ENCODE data around the gene VSIG8. TPM values are rescaled to one million over a fixed set of nuclear protein-coding genes. Genes with fewer than 3 reads are reported as not detected.
A peak's percentile ranks its signal among the peaks of the same experiment; 100 is the strongest.
"Not testable (repeated sequence)": the region's sequence is repeated elsewhere in the genome, so short reads cannot be mapped to it uniquely, and the experiment has no call there.

Gene VSIG8, protein sequence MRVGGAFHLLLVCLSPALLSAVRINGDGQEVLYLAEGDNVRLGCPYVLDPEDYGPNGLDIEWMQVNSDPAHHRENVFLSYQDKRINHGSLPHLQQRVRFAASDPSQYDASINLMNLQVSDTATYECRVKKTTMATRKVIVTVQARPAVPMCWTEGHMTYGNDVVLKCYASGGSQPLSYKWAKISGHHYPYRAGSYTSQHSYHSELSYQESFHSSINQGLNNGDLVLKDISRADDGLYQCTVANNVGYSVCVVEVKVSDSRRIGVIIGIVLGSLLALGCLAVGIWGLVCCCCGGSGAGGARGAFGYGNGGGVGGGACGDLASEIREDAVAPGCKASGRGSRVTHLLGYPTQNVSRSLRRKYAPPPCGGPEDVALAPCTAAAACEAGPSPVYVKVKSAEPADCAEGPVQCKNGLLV
- under 1 TPM in 1 of 2 experiments, not detected in 1; 0.11 TPM for total RNA-seq

GRCh38 chr1:159862557-159862956 is at the start of gene VSIG8:
VSIG8 (minus strand) TSS chr1:159862657; CDS start chr1:159862521, 136 bp downstream.
- Mint-ChIP-seq H3K4me3 (no peak within 1 kb of the TSS), H3K4me1 (peaks cover 12% of the 10 kb centered on the region), H3K36me3 (ENCODE audit: low read depth) (no peaks in the 10 kb centered on the region), H3K27ac (no peak within 1 kb of the TSS), H3K27me3 (no peaks in the 10 kb centered on the region), H3K9me3 (ENCODE audit: low read depth) (no peaks in the 10 kb centered on the region)
- ChIA-PET CTCF (no interaction called here), POLR2A (no interaction called here)
- intact Hi-C loops (cut with DNase I, micrococcal nuclease), result no loop called here
- DNase-seq (no peak), ATAC-seq (no peak)

DNA sequence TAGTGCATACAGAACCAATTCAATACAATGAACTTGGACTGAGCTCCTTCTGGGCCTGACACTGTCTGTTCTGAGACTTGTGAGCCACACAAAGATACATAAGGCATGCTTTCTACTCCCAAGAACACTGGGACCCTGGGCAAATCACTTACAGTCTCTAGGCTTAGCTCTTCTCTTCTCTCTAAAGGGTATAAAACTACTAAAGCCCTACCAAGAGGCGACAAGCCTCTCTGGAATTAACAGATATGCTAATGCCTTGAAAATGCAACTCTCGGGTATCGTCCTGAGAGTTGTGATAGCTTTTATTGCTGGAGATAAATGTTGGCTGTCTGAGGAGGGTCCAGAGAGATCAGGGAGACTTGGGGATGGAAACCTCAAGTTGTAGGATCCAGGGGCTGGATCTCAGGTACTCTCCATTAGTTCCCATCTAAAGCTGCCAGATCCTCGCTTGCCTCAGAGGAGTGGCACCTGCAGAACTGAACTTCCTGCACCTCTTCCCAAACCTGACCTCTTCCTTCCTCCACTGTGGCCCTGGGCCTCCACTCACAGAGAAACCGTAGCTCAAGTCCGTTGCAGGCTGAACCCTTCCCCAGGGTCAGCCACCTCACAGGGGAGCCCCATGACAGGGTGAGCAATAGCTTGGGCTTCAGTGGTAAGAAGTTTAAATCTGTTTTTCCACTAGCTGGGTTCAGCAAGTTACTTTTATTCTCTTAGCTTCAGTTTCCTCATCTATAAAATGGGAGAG is 49.0 kb upstream of the VSIG8 start:
- intact Hi-C loops (cut with DNase I, micrococcal nuclease), result no loop called here
- DNase-seq (peak; percentile 49), ATAC-seq (peak; percentile 31)
- peaks cover 6% of the 10 kb centered on the region for H3K36me3 Mint-ChIP-seq (ENCODE audit: low read depth)
- CTCF ChIA-PET, result interaction anchor here (0.6 to 1.0 kb wide), 3 partner anchors 10 to 174 kb away, joined by 3 to 4 read pairs (median 3); no protein-coding TSS in a partner anchor
- no peaks in the 10 kb centered on the region for H3K27me3 Mint-ChIP-seq
- H3K4me1 Mint-ChIP-seq, result peaks cover 46% of the 10 kb centered on the region
- H3K27ac Mint-ChIP-seq, result peak overlapping the region; percentile 92
- POLR2A ChIA-PET, result interaction anchor here (0.6 kb wide), 1 partner anchor 345 kb away, joined by 8 read pairs; no protein-coding TSS in a partner anchor
- H3K4me3 Mint-ChIP-seq, result no peak overlapping the region
- no peaks in the 10 kb centered on the region for H3K9me3 Mint-ChIP-seq (ENCODE audit: low read depth)

GRCh38 chr1:159908031-159908940 is 45.8 kb upstream of the VSIG8 start:
- intact Hi-C loops (cut with DNase I, micrococcal nuclease), result no loop called here
- no peak for DNase-seq
- no peak overlapping the region for H3K27ac Mint-ChIP-seq
- H3K36me3 Mint-ChIP-seq (ENCODE audit: low read depth), result peaks cover 1% of the 10 kb centered on the region
- H3K9me3 Mint-ChIP-seq (ENCODE audit: low read depth), result no peaks in the 10 kb centered on the region
- CTCF ChIA-PET, result interaction anchor here (0.8 to 1.9 kb wide), 4 partner anchors 14 to 177 kb away, joined by 3 to 7 read pairs (median 4); no protein-coding TSS in a partner anchor
- POLR2A ChIA-PET, result interaction anchor here (0.6 kb wide), 1 partner anchor 656 kb away, joined by 7 read pairs; no protein-coding TSS in a partner anchor
- no peak for ATAC-seq
- H3K27me3 Mint-ChIP-seq, result no peaks in the 10 kb centered on the region
- H3K4me3 Mint-ChIP-seq, result no peak overlapping the region
- peaks cover 33% of the 10 kb centered on the region for H3K4me1 Mint-ChIP-seq

GRCh38 chr1:159906960-159907359 is 44.5 kb upstream of the VSIG8 start:
- CTCF ChIA-PET, result interaction anchor here (1.3 to 1.9 kb wide), 2 partner anchors 13 to 14 kb away, joined by 3 to 7 read pairs; no protein-coding TSS in a partner anchor
- H3K27ac Mint-ChIP-seq, result no peak overlapping the region
- POLR2A ChIA-PET, result no interaction called here
- peaks cover 1% of the 10 kb centered on the region for H3K36me3 Mint-ChIP-seq (ENCODE audit: low read depth)
- intact Hi-C loops (cut with DNase I, micrococcal nuclease), result no loop called here
- H3K4me3 Mint-ChIP-seq, result no peak overlapping the region
- H3K4me1 Mint-ChIP-seq, result peaks cover 26% of the 10 kb centered on the region
- no peak for DNase-seq
- H3K9me3 Mint-ChIP-seq (ENCODE audit: low read depth), result no peaks in the 10 kb centered on the region
- H3K27me3 Mint-ChIP-seq, result no peaks in the 10 kb centered on the region
- no peak for ATAC-seq

DNA sequence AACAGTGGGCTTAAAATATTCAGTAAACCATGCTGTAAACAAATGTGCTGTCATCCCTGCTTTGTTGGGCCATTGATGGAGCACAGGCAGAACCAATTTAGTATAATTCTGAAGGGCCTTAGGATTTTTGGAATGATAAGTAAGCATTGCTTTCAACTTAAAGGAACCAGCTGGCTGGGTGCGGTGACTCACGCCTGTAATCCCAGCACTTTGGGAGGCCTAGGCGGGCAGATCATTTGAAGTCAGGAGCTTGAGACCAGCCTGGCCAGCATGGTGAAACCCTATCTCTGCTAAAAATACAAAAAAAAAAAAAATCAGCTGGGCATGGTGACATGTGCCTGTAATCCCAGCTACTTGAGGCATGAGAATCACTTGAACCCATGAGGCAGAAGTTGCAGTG is 41.6 kb upstream of the VSIG8 start:
- intact Hi-C loops (cut with DNase I, micrococcal nuclease); H3K4me1 Mint-ChIP-seq; POLR2A ChIA-PET; H3K27me3 Mint-ChIP-seq; H3K4me3 Mint-ChIP-seq; ATAC-seq; DNase-seq; H3K36me3 Mint-ChIP-seq (ENCODE audit: low read depth); H3K9me3 Mint-ChIP-seq (ENCODE audit: low read depth); H3K27ac Mint-ChIP-seq: not testable (repeated sequence)
- CTCF ChIA-PET, result interaction anchor here (0.6 kb wide), 1 partner anchor 13 kb away, joined by 3 read pairs; no protein-coding TSS in a partner anchor

GRCh38 chr1:159902541-159902940 is 40.1 kb upstream of the VSIG8 start:
- CTCF ChIA-PET, result interaction anchor here (0.5 to 1.5 kb wide), 4 partner anchors 10 to 106 kb away, joined by 3 to 4 read pairs (median 4); no protein-coding TSS in a partner anchor

DNA sequence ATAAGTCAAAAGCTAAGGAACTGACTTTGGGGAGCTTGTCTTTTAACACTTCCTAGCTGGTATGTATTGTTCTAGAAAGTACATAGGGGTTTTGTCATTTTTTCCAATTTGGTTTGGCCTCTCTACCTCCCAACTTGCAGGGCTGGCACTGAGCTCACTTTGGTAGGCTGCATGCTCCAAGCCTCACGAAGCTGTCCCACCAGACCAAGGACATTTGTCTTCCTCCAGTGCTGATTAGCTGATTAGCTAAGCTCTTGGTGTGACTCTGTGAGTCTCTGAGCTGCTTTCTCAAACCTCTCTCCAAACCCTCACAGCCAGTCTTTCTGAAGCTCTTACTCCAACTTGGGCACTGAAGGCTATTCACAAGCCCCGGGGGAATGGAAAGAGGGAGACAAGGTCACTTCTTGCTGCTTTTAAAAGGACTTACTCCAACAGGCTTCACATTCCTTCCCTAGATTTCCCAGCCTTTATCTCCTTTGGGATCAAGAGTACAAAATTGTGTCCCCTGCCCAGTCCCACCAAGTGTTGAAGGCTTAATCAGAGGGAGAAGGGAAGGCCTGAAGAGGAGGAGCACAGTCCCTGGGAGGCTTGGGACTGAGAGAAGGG is 38.4 kb upstream of the VSIG8 start:
- intact Hi-C loops (cut with DNase I, micrococcal nuclease), result no loop called here
- no peaks in the 10 kb centered on the region for H3K36me3 Mint-ChIP-seq (ENCODE audit: low read depth)
- ChIA-PET CTCF (interaction anchor here (1.0 to 1.6 kb wide), 4 partner anchors 9 to 107 kb away, joined by 3 to 9 read pairs (median 5); no protein-coding TSS in a partner anchor), POLR2A (no interaction called here)
- no peak overlapping the region for H3K27ac Mint-ChIP-seq
- no peak for DNase-seq
- no peaks in the 10 kb centered on the region for H3K4me1 Mint-ChIP-seq
- no peaks in the 10 kb centered on the region for H3K9me3 Mint-ChIP-seq (ENCODE audit: low read depth)
- no peak for ATAC-seq
- H3K4me3 Mint-ChIP-seq, result no peak overlapping the region
- H3K27me3 Mint-ChIP-seq, result no peaks in the 10 kb centered on the region

More at GRCh38 chr1:159902541-159902940, 40.1 kb upstream of the VSIG8 start:
- peaks cover under 1% of the 10 kb centered on the region for H3K36me3 Mint-ChIP-seq (ENCODE audit: low read depth)
- H3K27me3 Mint-ChIP-seq, result no peaks in the 10 kb centered on the region
- H3K9me3 Mint-ChIP-seq (ENCODE audit: low read depth), result no peaks in the 10 kb centered on the region
- H3K4me1 Mint-ChIP-seq, result peaks cover 2% of the 10 kb centered on the region
- no peak overlapping the region for H3K27ac Mint-ChIP-seq
- intact Hi-C loops (cut with DNase I, micrococcal nuclease), result no loop called here
- ATAC-seq (no peak), DNase-seq (no peak)
- POLR2A ChIA-PET, result no interaction called here
- no peak overlapping the region for H3K4me3 Mint-ChIP-seq

DNA sequence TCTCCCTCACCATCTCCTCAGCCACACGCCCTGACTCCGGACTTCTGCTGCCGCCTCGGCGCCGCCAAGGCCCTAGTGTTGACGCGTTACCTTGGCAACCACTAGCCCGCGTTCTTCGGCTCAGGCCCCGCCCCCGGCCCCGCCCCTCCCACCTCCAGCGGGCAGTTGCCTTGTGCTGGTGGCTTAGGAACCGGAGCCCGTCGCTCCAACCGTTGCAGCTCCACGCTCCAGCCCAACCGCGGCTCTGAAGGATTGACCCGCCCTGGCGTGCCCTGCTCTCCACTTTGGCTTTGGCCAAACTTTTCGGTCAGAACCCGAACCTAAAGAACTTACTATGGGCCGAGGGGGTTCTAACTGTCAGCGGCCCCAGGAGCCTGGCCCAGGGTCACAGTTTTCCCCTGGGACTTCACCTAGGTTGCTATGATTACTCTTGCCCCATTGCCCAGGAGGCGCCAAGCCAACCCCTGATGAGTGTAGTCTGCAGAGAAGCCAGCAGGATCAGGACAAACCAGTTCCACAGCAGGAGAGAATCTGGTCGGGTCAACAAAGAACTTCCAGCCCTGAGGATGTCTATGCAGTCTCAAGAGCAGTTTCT is 37.7 kb upstream of the VSIG8 start, which contains the start of gene CFAP45:
TSS of gene CFAP45 (minus strand) at position 80 of the 595 bp plus-strand sequence. CDS start at position 13, 67 bp downstream.
- Mint-ChIP-seq H3K4me1 (no peaks in the 10 kb centered on the region), H3K9me3 (ENCODE audit: low read depth) (no peaks in the 10 kb centered on the region), H3K36me3 (ENCODE audit: low read depth) (no peaks in the 10 kb centered on the region), H3K27me3 (no peaks in the 10 kb centered on the region), H3K27ac (no peak within 1 kb of the TSS), H3K4me3 (no peak within 1 kb of the TSS)
- DNase-seq (peak; percentile 55), ATAC-seq (peak; percentile 49)
- POLR2A ChIA-PET, result no interaction called here
- intact Hi-C loops (cut with DNase I, micrococcal nuclease), result no loop called here
- CTCF ChIA-PET, result interaction anchor here (1.0 to 1.6 kb wide), 4 partner anchors 8 to 108 kb away, joined by 3 to 9 read pairs (median 5); no protein-coding TSS in a partner anchor

GRCh38 chr1:159899634-159900033 is 37.2 kb upstream of the VSIG8 start:
- H3K27ac Mint-ChIP-seq; intact Hi-C loops (cut with DNase I, micrococcal nuclease); H3K9me3 Mint-ChIP-seq (ENCODE audit: low read depth): not testable (repeated sequence)

GRCh38 chr1:159898527-159898926 is 36.1 kb upstream of the VSIG8 start:
- Mint-ChIP-seq H3K4me1 (no peaks in the 10 kb centered on the region), H3K27me3 (no peaks in the 10 kb centered on the region), H3K36me3 (ENCODE audit: low read depth) (no peaks in the 10 kb centered on the region), H3K27ac (no peak overlapping the region), H3K9me3 (ENCODE audit: low read depth) (no peaks in the 10 kb centered on the region), H3K4me3 (no peak overlapping the region)
- intact Hi-C loops (cut with DNase I, micrococcal nuclease), result no loop called here
- ChIA-PET POLR2A (no interaction called here), CTCF (no interaction called here)
- DNase-seq (no peak), ATAC-seq (no peak)

More at GRCh38 chr1:159899634-159900033, 37.2 kb upstream of the VSIG8 start:
- H3K27me3 Mint-ChIP-seq; ATAC-seq; H3K4me1 Mint-ChIP-seq; DNase-seq; H3K4me3 Mint-ChIP-seq; POLR2A ChIA-PET; CTCF ChIA-PET; H3K36me3 Mint-ChIP-seq (ENCODE audit: low read depth): not testable (repeated sequence)
